Embryonic facial prominence (tissue), 1 donor: ENCODE data around the gene CHD5.

ENCODE experiments used
- DNase-seq: peaks from one replicate; pipeline ENCODE4 v3.0.0-alpha.2; 2016; ENCODE audit errors: extremely low spot score

CHD5 gene

DNA sequence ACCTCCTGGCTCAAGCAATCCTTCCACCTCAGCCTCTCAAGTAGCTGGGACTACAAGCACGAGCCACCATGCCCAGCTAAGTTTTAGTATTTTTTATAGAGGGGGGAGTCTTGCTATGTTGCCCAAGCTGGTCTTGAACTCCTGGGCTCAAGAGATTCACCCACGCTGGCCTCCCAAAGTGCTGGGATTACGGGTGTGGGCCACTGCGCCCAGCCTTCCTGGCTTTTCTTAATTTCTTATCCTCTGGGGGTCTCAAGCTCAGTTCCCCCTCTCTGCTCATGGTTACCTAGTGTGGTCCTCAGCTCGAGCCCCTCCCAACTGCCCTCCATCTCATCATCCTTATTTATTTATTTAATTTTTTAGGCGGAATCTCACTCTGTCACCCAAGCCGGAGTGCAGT is 22.1 kb upstream of the CHD5 start:
- no peak for DNase-seq

DNA sequence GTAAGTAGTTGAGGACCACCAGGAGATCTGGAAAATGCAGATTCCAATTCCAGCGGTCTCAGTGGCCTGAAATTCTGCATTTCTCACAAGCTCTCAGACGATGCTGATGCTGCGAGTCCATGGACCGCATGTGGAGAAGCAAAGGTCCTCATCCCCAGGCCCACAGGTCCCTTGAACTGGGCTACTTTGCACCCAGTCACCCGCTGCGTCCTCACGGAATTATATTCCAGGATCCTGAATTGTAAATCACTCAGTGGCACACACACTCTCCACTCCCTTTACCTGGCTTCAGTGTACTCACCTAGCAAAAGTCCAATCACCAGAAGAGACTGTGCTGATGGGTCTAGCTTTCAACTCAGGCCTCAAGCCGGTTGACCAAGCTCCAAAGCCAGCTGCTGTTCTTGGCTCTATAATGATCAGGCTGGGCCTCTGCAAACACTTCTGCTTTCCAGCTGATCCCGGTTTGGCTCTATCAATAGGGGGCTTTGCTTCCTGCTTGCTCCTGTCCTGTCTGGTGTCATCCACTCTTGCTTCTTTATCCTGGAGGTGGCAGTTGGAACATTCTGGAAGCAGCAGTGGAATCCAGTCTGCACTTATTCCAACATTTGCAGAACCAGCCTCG is 20.2 kb upstream of the CHD5 start:
- no peak for DNase-seq

GRCh38 chr1:6199298-6200187 is 19.4 kb upstream of the CHD5 start, which contains the start of gene RPL22:
RPL22 (minus strand) TSS chr1:6199595; CDS start chr1:6199573, 22 bp downstream.
- peak; percentile 99 for DNase-seq

GRCh38 chr1:6198646-6199297 is 18.7 kb upstream of the CHD5 start:
- DNase-seq, result no peak

GRCh38 chr1:6197746-6198427 is 17.8 kb upstream of the CHD5 start:
- no peak for DNase-seq

DNA sequence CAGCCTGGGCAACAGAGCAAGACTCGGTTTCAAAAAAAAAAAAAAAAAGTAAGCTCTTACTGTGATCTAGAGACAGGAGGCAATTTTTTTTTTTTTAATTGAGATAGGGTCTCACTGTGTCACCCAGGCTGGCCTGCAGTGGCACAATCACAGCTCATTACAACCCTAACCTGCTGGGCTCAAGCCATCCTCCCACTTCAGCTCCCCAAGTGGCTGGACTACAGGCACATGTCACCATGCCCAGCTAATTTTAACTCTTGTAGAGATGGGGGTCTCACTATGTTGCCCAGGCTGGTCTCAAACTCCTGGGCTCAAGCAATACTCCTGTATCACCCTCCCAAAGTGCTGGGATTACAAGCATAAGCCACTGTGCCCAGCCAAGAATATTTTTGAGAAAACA is 11.8 kb upstream of the CHD5 start:
- DNase-seq, result no peak

DNA sequence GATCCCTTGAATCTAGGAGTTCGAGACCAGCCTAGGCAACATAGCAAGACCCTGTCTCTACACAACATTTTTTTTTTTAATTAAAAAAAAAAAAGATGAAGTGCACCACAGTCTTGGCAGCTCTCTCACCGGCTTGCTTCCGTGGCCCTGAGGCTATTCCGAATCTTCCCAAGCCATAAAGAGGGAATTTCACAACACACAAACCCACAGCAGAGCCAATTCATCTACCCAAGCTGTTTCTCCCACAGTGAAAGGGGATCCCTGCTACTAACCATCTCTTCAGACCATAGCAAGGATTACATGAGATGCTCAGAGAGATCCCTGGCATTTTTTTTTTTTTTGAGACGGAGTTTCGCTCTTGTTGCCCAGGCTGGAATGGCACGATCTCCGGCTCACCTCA is 8.3 kb upstream of the CHD5 start:
- no peak for DNase-seq

DNA sequence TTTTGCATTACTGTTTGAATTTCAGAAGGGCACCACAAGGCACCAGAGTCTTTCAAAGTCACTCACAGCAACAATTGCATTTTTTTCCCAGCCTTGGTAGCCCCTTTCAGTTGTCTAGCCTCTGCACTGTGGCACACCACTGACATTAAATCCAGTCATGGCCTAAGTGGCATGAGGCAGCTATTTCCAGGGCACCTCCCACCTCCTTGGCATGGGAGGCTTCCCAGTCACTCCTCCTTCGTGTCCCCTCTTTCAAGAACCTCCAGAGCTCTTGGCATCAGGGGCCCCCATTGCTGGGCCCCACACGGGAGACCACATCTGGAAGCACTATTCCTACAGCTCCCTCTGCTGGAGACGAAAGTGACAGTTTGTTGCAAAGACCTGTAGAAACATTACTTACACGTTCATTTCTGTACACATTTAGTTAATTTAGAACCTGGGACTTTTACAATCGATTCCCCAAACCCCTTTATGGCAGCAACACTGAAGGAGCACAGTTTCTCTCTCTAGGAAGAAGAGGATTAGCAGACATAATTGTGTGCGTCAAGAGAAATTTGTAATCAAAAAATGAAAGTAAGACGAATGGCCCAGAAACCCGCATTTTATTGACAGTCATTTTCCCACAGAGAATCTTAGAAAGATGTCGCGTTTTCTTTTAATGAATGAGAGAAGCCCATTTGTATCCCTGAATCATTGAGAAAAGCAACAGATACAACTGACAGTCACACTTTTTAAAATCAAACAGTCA is 5.7 kb upstream of the CHD5 start:
- DNase-seq, result no peak

GRCh38 chr1:6185151-6185550 is 5.0 kb upstream of the CHD5 start:
- no peak for DNase-seq

GRCh38 chr1:6184083-6184783 is 4.1 kb upstream of the CHD5 start:
- DNase-seq, result no peak

GRCh38 chr1:6183520-6183989 is 3.4 kb upstream of the CHD5 start:
- DNase-seq, result no peak

- DNase-seq, result no peak
These were observed 1.2 kb upstream of the CHD5 start for GRCh38 chr1:6181347-6181770.

- DNase-seq, result no peak
These were observed 688 bp upstream of the CHD5 start for GRCh38 chr1:6180707-6181311.

GRCh38 chr1:6179564-6180175 is 451 bp downstream of the CHD5 start:
- no peak for DNase-seq

DNA sequence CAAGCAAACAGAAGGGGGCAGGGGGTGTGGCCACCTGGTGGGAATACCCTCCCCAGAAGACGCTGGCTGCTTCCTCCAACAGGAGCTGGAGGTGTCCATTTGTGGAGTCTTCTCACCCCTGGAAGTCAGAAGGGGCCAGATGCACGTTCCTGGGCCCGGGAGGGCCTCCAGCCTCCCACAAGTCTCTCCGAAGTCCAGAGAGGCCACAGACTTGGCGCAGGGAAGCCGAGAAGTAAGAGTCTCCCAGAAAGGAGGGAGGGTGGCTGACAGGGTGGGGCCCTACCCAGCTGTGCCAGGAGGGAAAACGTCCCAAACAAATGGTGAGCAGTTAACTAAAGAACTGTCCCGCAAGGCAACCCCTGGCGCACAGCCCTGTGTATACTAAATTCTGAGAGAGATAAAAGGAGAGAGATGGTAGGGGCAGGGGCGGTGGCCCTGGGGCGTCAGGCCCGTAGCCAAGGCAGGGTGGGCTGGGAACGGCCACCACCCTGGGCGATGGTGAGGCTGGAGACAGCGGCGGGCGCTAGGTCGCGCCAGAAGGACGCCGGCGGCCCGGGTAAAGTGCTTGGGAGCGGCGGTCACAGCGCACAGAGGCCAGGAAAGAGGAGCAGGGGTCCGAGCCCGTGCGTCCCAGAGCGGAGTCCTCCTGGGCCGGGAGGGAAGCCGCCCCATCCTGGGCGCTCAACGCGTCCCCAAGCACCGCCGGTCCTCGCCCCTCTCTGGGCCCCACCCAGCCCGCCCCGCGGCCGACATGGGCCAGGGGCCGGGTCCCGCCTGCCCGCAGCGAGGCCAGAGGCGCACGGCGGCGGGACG is 1.2 kb downstream of the CHD5 start:
- no peak for DNase-seq

DNA sequence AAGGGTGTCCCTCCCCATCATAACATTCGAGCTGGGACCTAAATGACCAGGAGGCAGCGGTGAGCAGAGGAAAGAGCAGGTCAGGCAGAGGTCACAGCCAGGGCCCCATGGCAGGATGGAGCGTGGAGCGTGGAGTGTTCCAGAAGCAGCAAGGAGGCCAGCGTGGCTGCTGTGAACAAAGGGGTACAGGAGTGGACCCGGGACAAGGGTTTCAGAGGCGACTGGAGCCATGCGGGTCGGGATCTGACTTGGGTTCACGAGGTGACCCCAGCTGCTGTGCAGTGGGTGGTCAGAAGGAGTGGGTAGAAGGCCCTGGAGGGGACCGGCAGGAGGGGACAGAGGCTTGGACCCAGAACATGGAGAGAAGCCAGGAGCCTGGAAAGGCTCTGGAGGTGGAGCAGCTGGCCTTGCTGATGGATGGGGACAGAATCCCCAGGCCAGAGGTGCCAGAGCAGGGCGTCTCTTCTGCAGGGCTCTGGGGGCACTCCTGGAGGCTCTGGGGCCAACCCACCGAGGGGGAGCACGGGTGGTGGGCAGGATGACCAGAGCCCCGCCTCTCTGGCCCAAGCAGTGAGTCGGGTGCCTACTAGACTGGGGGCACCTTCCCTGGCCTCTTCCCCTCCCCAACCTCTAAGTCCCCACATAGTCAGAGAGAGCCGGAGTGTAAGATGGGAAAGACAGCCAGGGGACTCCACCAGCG is 2.3 kb downstream of the CHD5 start:
- DNase-seq, result no peak

GRCh38 chr1:6176779-6177178 is 3.3 kb downstream of the CHD5 start:
- no peak for DNase-seq

DNA sequence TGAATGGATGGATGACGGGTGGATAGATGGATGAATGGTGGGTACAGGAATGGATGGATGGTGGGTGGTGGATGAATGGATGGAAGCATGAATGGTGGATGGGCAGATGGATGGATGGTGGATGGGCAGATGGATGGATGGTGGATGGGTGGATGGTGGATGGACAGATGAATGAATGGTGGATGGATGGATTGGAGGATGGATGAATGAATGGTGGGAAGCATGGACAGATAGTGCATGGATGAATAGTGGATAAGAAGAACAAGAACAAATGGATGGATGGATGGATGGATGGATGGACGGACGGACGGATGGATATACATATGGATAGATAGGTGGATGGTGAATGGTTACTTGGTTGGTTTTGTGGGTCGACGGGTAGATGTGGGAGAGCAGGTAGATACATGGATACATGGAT is 4.7 kb downstream of the CHD5 start:
- no peak for DNase-seq
